CD4-positive, alpha-beta T cell treated with Interleukin-2 at 100 ng/mL for 4 hours (primary cell): ENCODE measurements around the gene KIF19.

Experiments
- DNase-seq: peaks from one replicate; pipeline ENCODE4 v3.0.0-alpha.2; 2020; ENCODE audit warnings: low spot score

Gene KIF19

DNA sequence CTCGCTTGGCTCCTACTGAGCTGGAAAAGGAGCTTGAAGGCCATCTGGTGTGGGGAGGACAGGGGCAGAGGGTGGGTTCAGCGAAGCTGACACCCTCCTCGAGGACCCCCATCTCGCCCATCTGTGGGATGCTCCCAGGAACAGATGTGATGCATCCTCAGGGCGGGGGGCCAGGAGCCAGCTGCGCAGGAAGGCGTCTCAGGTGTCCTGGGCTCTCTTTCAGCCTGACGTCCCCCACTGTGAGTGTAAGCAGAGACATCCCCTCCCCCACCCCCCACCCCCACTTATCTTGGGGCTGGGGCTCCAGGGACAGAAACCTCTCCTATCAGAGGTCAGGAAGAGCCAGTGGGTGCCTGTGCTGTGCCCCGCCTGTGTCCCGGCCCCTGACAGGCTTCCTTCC lies 16.2 kb downstream of the KIF19 start:
- no peak for DNase-seq

GRCh38 chr17:74343121-74343520 lies 17.1 kb downstream of the KIF19 start:
- DNase-seq = no peak

DNA sequence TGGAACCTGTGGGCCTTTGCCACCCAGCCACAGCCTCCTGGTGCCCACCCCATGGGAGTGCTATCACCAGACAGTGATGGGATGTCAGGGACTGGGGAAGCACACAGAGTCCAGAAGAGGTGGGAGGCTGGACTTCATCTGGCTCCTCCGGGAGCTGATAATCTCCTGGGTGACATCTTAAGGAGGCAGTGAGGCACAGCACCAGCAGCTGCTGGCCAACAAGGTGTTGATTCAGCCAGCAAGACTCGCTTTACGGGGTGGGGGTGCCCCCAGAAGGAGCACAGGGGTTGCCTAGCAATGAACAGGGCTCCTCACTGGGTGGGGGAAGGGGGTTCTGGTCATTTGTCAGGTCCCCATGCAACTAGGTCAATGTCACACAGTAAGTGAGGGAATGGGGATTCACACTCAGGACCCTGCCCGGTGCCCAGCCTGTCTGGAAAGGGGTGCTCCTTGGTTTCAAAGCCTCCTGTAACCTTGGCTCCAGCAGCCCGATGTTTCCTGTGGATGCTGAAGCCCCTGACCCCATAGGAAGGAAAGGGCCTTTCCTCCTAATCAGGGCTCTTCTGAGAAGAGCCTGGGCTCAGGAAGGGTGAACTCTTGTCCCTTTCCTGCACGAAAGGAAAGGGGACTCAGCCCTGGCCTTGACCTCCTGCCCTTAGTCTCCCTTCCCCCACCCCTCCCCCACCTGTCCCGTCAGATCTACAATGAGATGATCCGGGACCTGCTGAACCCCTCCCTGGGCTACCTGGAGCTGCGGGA lies 17.7 kb downstream of the KIF19 start:
- DNase-seq = no peak

DNA sequence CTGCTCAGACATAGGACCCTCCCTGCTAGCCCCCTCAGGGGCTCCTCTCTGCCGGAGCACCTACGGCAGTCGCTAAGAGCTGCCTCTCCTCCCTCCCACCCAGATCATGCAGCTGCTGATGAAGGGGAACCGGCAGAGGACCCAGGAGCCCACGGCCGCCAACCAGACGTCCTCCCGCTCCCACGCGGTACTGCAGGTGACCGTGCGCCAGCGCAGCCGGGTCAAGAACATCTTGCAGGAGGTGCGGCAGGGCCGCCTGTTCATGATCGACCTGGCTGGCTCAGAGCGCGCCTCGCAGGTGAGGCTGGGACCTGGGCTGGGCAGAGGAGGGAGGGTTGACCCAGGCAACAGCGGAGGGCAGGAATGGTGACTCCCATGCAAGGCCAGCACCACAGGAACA lies 18.6 kb downstream of the KIF19 start:
- DNase-seq = no peak

DNA sequence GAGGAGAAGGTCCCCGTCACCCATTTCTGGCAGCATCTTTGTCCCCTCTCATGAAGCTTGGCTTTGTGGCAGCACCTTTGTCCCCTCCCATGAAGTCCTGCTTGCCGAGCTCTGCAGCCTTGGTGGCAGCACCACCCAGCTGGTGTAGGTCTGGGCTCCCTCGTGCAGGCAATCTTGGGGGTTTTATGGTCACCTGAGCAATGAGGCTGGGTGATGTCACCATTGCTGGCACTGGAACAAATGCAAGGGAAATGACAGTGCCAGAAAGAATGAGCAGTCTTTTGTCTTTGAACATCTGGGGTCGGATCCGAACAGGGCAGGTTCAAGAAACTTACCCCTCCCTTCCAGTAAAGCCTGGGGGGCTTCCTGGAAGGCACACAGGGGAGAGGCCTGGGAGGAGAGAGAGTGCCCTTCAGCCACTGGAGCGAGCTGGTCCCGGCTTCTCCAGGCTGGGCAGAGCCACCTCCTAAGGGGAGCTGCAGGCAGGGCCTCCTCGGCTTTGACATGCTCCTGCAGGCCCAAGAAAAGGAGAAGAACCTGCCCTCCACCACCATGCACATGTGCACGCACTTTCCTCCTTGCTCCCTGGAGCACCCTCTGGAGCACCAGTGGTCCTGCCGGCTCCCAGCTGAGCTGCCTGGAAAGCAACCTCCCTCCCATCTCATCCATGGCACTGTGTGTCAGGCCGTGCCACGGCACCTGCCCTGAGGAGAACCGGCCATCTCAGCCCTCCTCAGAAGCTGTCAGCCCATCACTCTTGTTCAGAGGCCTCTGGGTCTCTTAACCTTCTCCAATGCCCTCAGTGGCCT lies 19.6 kb downstream of the KIF19 start:
- DNase-seq = no peak

DNA sequence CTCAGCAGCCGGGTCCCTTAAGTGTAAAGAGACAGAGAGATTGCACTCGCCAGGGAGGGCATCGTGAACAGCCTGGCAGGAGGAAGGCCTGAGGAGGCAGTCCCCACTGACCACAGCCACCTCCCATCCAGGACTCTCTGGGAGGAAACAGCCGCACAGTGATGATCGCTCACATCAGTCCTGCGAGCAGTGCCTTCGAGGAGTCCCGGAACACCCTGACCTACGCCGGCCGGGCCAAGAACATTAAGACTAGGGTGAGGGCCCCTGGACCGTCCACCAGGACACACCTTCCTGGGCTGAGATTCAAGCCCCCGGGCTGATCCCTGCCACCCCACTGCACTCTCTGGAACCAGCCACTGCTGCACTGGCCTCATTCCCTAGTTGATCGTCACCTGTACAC lies 21.6 kb downstream of the KIF19 start:
- no peak for DNase-seq

- no peak for DNase-seq
Observed at GRCh38 chr17:74349120-74349519, 23.1 kb downstream of the KIF19 start.

DNA sequence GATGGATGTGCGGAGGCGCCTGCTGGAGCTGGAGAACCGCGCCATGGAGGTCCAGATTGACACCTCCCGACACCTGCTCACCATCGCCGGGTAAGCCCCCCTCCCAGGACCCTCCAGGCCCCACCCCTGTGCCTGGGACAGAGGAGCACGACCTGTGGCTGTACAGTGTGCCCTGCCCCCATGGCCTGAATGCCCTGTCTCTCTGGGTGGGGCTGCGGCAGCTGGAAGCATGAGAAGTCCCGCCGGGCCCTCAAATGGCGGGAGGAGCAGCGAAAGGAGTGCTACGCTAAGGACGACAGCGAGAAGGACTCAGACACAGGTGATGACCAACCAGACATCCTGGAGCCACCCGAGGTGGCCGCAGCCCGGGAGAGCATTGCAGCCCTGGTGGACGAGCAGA lies 24.5 kb downstream of the KIF19 start:
- no peak for DNase-seq

- DNase-seq = no peak
Observed at GRCh38 chr17:74351552-74352210, 25.7 kb downstream of the KIF19 start.

DNA sequence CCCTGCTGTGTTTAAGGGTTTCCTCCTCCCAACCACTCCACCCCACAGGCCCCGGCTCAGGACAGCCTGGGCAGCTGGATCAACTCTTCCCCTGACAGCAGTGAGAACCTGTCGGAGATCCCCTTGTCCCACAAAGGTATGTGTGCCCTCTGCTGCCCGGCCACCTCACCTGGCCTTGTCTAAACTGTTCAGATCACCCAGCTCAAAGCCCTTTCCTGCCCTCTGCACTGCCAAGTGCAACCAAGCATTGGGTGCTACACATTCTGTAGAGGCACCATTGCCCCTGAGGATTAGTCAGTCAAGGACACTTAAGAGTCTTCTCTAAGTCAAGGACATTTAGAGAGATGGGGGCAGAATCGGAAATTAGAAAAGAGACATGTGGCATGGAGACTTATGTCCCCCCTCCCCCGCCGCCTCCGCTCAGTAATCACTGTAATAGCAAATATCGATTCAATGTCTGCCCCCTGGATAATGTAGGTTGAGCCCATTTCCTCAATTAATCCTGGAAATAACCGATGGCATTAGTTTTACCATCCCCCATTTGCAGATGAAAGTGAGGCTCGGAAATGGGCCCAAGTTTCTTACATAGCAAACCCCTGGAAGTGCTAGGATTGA lies 27.5 kb downstream of the KIF19 start:
- DNase-seq = no peak

- peak; percentile 39 for DNase-seq
Observed at GRCh38 chr17:74354123-74354522, 28.1 kb downstream of the KIF19 start.

DNA sequence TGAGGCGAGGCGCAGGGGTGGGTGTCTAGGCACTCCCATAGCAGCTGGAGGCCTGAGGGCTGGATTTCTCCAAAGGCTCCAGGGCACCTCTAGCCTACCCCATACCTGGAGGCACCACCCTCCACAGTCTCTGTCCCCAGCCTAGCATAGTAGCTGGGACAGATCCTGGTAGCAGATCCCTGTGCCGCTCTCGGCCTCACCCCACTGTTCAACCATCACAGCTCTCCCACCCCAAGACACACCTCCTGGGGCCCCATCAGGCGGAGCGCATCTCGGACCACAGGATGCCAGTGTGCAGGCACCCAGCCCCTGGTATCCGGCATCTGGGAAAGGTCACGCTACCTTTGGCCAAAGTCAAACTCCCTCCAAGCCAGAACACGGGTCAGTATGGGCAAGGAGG lies 28.5 kb downstream of the KIF19 start:
- no peak for DNase-seq

DNA sequence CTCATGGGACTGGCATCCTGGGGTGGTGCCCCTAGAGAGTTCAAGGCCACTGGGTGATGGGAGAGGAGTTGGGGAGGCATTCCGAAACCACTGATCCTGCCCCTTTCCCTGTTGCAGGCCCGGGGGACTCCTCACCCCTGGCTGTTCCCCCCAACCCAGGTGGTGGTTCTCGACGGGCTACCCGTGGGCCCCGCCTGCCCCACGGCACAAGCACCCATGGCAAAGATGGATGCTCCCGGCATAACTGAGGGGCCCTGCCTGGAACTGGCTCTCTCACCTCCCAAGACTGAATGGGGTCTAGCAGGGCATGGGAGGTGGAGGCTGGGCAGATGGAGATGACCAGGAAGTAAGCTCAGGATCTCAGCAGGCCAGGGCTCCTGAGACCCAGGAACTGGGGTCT lies 29.0 kb downstream of the KIF19 start:
- DNase-seq = no peak

GRCh38 chr17:74356646-74357465 lies 30.8 kb downstream of the KIF19 start:
- no peak for DNase-seq

DNA sequence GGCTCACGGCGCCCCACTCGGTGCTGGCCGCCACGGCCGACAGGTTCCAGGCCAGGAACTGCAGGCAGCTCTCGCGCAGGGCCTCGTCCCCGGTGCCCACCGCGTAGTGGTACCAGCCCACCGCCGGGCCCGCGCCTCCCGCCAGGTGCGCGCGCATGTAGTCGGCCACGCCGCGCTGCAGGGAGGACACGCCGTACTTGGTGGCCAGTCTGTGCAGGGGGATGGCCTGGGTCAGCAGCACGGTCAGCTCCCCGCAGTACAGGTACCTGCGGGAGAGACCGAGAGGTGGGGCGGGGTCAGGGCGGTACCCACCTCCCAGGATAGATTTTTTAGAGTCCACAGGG lies 31.4 kb downstream of the KIF19 start:
- DNase-seq = no peak

GRCh38 chr17:74358697-74359096 lies 32.7 kb downstream of the KIF19 start:
- no peak for DNase-seq

DNA sequence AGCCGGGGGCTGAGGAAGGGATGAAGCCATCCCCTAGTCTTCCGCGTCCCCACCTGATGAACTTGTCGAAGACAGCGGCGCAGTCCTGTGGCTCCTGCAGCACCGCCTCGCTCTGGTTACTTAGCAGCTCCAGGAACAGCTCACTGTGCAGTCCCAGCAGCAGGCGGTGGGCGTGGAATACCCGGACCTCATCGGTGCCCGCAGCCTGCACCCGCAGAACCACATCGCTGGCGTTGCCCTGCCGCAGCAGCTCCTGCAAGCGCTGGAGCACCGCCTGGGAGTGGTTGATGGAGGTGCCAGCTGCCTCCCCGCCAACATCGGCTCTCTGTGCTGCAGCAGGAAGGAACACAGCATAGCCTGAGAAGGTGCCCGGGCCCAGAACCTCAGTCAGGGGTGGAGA lies 33.9 kb downstream of the KIF19 start:
- DNase-seq = no peak

DNA sequence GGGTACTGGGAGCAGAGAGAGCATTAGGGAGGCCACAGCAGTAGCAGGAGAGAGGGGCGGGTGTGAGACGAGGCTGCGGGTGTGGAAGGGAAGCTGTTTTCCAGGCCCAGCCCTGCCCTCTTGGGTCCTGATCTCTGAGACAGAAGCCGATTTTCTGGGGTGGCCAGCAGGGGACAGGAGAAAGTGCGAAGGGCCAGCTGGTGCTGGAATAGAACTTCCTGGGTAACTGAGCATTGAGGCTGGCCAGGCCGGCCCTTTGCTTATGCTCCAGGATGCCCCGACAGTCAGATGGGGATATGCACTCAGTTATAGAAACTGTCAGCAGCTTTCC lies 34.8 kb downstream of the KIF19 start:
- DNase-seq = no peak

- peak; percentile 40 for DNase-seq
Observed at GRCh38 chr17:74361230-74362068, 35.4 kb downstream of the KIF19 start, which contains the start of gene BTBD17. TSS of gene BTBD17 (minus strand) at chr17:74361868. CDS start at chr17:74361819, 49 bp downstream.

- no peak for DNase-seq
Observed at GRCh38 chr17:74362069-74362405, 36.0 kb downstream of the KIF19 start.
